Esophagus muscularis mucosa (tissue), 3 donors: Measurements from ENCODE around the gene TRIM34.

Experiments
- CTCF ChIP-seq, 3 experiments: fragments of 200-600 bp in 2 of 3; fragments of 450-650 bp in 1 of 3; sonication (generic) in 2 of 3; IDR thresholded peaks; one replicate each; pipeline ENCODE4 v1.5.1; 2017 to 2019; ENCODE audit warnings: antibody characterized with exemption in 3 of 3, mild to moderate bottlenecking in 2 of 3, moderate library complexity in 1 of 3
- EP300 ChIP-seq: sonication (generic); formaldehyde crosslinking; IDR thresholded peaks from one replicate; pipeline ENCODE4 v1.6.1; 2017; ENCODE audit warnings: antibody characterized with exemption

DNA sequence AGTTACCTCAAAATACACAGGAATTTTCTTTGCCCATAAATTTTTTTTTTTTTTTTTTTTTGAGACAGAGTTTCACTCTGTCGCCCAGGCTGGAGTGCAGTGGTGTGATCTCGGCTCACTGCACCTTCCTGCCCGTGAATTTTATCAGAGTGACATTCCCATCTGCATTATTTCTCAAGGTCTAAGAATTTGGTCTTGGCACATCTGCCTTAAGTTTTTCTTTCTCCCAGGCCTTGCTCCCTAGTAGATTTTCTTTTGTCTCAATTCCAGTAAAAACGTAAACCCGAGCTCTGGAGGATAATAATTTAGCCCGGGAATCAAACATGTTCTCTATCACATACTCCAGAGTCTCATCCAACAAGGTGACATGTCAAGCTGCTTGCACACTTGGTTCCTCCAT is 16.0 kb upstream of the TRIM34 start:
- TF ChIP-seq CTCF (IDR thresholded peaks at IDR 0.05) (no peak), EP300 (no peak)
